Measurements from ENCODE around the gene PDPN. TPM values are rescaled to one million over a fixed set of nuclear protein-coding genes. Genes with fewer than 3 reads are reported as not detected.

PDPN gene
- not detected for total RNA-seq

GRCh38 chr1:13583595-13583965 lies at the start of gene PDPN:
PDPN (plus strand) TSS chr1:13583832; CDS start chr1:13584034, 202 bp downstream.
- H3K9me3 Mint-ChIP-seq: no peaks in the 10 kb centered on the region
- no peak within 1 kb of the TSS for H3K4me3 Mint-ChIP-seq
- no peaks in the 10 kb centered on the region for H3K4me1 Mint-ChIP-seq
- no peak for ATAC-seq (replicated peaks)
- H3K27me3 Mint-ChIP-seq: peaks cover 53% of the 10 kb centered on the region
- no peak within 1 kb of the TSS for H3K27ac Mint-ChIP-seq
- no peaks in the 10 kb centered on the region for H3K36me3 Mint-ChIP-seq (ENCODE audit: low read depth)

GRCh38 chr1:13535227-13535626 lies 48.4 kb upstream of the PDPN start:
- Mint-ChIP-seq H3K9me3 (no peaks in the 10 kb centered on the region), H3K4me3 (no peak overlapping the region), H3K27ac (no peak overlapping the region), H3K4me1 (no peaks in the 10 kb centered on the region), H3K27me3 (peaks cover 5% of the 10 kb centered on the region), H3K36me3 (ENCODE audit: low read depth) (no peaks in the 10 kb centered on the region)
- ATAC-seq (replicated peaks): no peak

GRCh38 chr1:13536571-13536970 lies 47.1 kb upstream of the PDPN start:
- no peak overlapping the region for H3K27ac Mint-ChIP-seq
- H3K27me3 Mint-ChIP-seq: peaks cover 5% of the 10 kb centered on the region
- no peak for ATAC-seq (replicated peaks)
- H3K36me3 Mint-ChIP-seq (ENCODE audit: low read depth): no peaks in the 10 kb centered on the region
- H3K9me3 Mint-ChIP-seq: no peaks in the 10 kb centered on the region
- H3K4me1 Mint-ChIP-seq: no peaks in the 10 kb centered on the region
- no peak overlapping the region for H3K4me3 Mint-ChIP-seq

- ATAC-seq (replicated peaks): no peak
- Mint-ChIP-seq H3K27ac (no peak overlapping the region), H3K36me3 (ENCODE audit: low read depth) (no peaks in the 10 kb centered on the region), H3K4me1 (no peaks in the 10 kb centered on the region), H3K27me3 (peaks cover 5% of the 10 kb centered on the region), H3K4me3 (no peak overlapping the region), H3K9me3 (no peaks in the 10 kb centered on the region)
Observed at GRCh38 chr1:13538832-13539231, 44.8 kb upstream of the PDPN start.

- no peaks in the 10 kb centered on the region for H3K36me3 Mint-ChIP-seq (ENCODE audit: low read depth)
- H3K4me3 Mint-ChIP-seq: no peak overlapping the region
- no peaks in the 10 kb centered on the region for H3K4me1 Mint-ChIP-seq
- H3K9me3 Mint-ChIP-seq: no peaks in the 10 kb centered on the region
- no peak for ATAC-seq (replicated peaks)
- H3K27me3 Mint-ChIP-seq: peaks cover 5% of the 10 kb centered on the region
- no peak overlapping the region for H3K27ac Mint-ChIP-seq
Observed at GRCh38 chr1:13539683-13540082, 43.9 kb upstream of the PDPN start.

GRCh38 chr1:13540866-13541265 lies 42.8 kb upstream of the PDPN start:
- Mint-ChIP-seq H3K36me3 (ENCODE audit: low read depth) (no peaks in the 10 kb centered on the region), H3K9me3 (no peaks in the 10 kb centered on the region), H3K4me1 (no peaks in the 10 kb centered on the region), H3K27ac (no peak overlapping the region), H3K4me3 (no peak overlapping the region), H3K27me3 (peaks cover 6% of the 10 kb centered on the region)
- no peak for ATAC-seq (replicated peaks)

GRCh38 chr1:13541435-13542215 lies 42.0 kb upstream of the PDPN start:
- no peak for ATAC-seq (replicated peaks)
- Mint-ChIP-seq H3K4me3 (no peak overlapping the region), H3K4me1 (no peaks in the 10 kb centered on the region), H3K9me3 (no peaks in the 10 kb centered on the region), H3K27ac (no peak overlapping the region), H3K36me3 (ENCODE audit: low read depth) (no peaks in the 10 kb centered on the region), H3K27me3 (peaks cover 11% of the 10 kb centered on the region)

- Mint-ChIP-seq H3K36me3 (ENCODE audit: low read depth) (no peaks in the 10 kb centered on the region), H3K27me3 (peaks cover 14% of the 10 kb centered on the region), H3K9me3 (no peaks in the 10 kb centered on the region), H3K27ac (no peak overlapping the region), H3K4me1 (no peaks in the 10 kb centered on the region), H3K4me3 (no peak overlapping the region)
- ATAC-seq (replicated peaks): no peak
Observed at GRCh38 chr1:13543451-13544220, 40.0 kb upstream of the PDPN start.

- Mint-ChIP-seq H3K9me3 (no peaks in the 10 kb centered on the region), H3K27me3 (peaks cover 17% of the 10 kb centered on the region), H3K4me1 (no peaks in the 10 kb centered on the region), H3K27ac (no peak overlapping the region), H3K36me3 (ENCODE audit: low read depth) (no peaks in the 10 kb centered on the region), H3K4me3 (no peak overlapping the region)
- no peak for ATAC-seq (replicated peaks)
Observed at GRCh38 chr1:13544221-13544556, 39.4 kb upstream of the PDPN start.

GRCh38 chr1:13546791-13547190 lies 36.8 kb upstream of the PDPN start:
- ATAC-seq (replicated peaks): no peak
- Mint-ChIP-seq H3K27me3 (peaks cover 15% of the 10 kb centered on the region), H3K27ac (no peak overlapping the region), H3K4me3 (no peak overlapping the region), H3K36me3 (ENCODE audit: low read depth) (no peaks in the 10 kb centered on the region), H3K9me3 (no peaks in the 10 kb centered on the region), H3K4me1 (no peaks in the 10 kb centered on the region)

GRCh38 chr1:13548281-13548680 lies 35.4 kb upstream of the PDPN start:
- no peak overlapping the region for H3K27ac Mint-ChIP-seq
- no peaks in the 10 kb centered on the region for H3K4me1 Mint-ChIP-seq
- H3K27me3 Mint-ChIP-seq: peaks cover 15% of the 10 kb centered on the region
- ATAC-seq (replicated peaks): no peak
- H3K4me3 Mint-ChIP-seq: no peak overlapping the region
- H3K9me3 Mint-ChIP-seq: no peaks in the 10 kb centered on the region
- no peaks in the 10 kb centered on the region for H3K36me3 Mint-ChIP-seq (ENCODE audit: low read depth)

GRCh38 chr1:13549021-13549420 lies 34.6 kb upstream of the PDPN start:
- Mint-ChIP-seq H3K36me3 (ENCODE audit: low read depth) (no peaks in the 10 kb centered on the region), H3K4me1 (no peaks in the 10 kb centered on the region), H3K9me3 (no peaks in the 10 kb centered on the region), H3K27me3 (peaks cover 15% of the 10 kb centered on the region), H3K4me3 (no peak overlapping the region), H3K27ac (no peak overlapping the region)
- ATAC-seq (replicated peaks): no peak

- Mint-ChIP-seq H3K4me3 (no peak overlapping the region), H3K27me3 (peaks cover 15% of the 10 kb centered on the region), H3K36me3 (ENCODE audit: low read depth) (no peaks in the 10 kb centered on the region), H3K4me1 (no peaks in the 10 kb centered on the region), H3K27ac (no peak overlapping the region), H3K9me3 (no peaks in the 10 kb centered on the region)
- no peak for ATAC-seq (replicated peaks)
Observed at GRCh38 chr1:13549521-13549920, 34.1 kb upstream of the PDPN start.

GRCh38 chr1:13550663-13551062 lies 33.0 kb upstream of the PDPN start:
- Mint-ChIP-seq H3K4me1 (no peaks in the 10 kb centered on the region), H3K36me3 (ENCODE audit: low read depth) (no peaks in the 10 kb centered on the region)

GRCh38 chr1:13554798-13555197 lies 28.8 kb upstream of the PDPN start:
- H3K4me1 Mint-ChIP-seq: no peaks in the 10 kb centered on the region
- H3K27ac Mint-ChIP-seq: no peak overlapping the region
- H3K27me3 Mint-ChIP-seq: no peaks in the 10 kb centered on the region
- no peaks in the 10 kb centered on the region for H3K9me3 Mint-ChIP-seq
- ATAC-seq (replicated peaks): no peak
- no peaks in the 10 kb centered on the region for H3K36me3 Mint-ChIP-seq (ENCODE audit: low read depth)
- H3K4me3 Mint-ChIP-seq: no peak overlapping the region

More at GRCh38 chr1:13550663-13551062, 33.0 kb upstream of the PDPN start:
- no peaks in the 10 kb centered on the region for H3K9me3 Mint-ChIP-seq
- no peak overlapping the region for H3K4me3 Mint-ChIP-seq
- peaks cover 15% of the 10 kb centered on the region for H3K27me3 Mint-ChIP-seq
- H3K27ac Mint-ChIP-seq: no peak overlapping the region
- no peak for ATAC-seq (replicated peaks)

Measured in activated T-helper 17 cell treated with anti-CD3 and anti-CD28 coated beads, Interleukin-2, amount 50 U/mL, for 72 hours (primary cell).